ENCODE results near the gene PREPL.

Gene PREPL

DNA sequence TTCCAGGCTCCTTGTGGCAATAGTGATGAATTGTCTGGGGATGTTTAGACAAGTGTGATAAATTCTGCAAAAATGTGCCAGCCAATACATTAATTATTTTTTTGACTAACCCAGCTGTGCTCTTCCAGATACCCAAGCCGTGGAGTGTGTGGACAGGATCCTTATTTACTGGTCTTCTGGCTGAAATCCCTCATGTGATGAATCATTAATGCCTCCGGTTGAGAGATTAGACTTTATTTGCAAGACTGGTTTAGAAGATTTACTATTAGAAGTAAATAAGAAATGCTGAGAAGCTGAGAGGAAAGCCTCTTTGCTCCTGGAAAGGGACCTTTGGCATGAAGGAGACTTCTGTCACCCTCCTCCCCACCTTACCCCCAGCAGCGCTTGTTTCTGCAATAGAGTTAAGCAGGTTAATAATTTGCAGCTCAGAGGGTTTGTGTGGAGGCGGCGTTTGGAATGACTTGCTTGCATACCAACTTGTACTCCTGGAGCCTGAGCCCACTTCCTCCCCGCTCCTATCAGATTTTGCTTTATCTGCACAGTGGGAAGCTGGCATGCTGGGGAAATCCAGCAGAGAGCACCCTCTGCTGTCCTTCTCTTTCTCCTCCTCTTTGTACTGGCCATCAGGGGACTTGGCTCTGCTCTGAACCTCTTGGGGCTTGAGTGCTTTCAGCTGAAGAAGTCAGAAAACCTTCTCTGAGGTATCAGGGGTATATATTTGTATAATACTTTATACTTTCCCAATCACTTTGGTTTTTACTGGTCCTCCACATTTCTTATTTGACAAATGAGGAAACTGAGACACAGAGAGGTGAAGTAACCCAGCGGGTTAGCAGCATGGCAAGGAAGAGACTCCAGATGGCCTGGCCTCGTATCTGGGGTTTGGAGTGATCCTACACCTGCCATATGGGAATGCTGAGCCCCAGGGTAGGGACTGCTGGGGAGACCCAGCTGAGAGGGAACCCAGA lies 69.7 kb downstream of the PREPL start:
- Histone ChIP-seq H3K36me3 (ENCODE audit: insufficient read depth, low read length) (no peaks in the 10 kb centered on the region), H3K4me2 (ENCODE audit: low read length) (peak overlapping the region; percentile 75), H3K4me3 (ENCODE audit: low read length) (peak overlapping the region; percentile 43), H3K9me3 (replicated peaks; ENCODE audit: low read length) (no peaks in the 10 kb centered on the region), H3K4me1 (ENCODE audit: control insufficient read depth, insufficient read depth, low read length) (peaks cover 25% of the 10 kb centered on the region), H3K9ac (ENCODE audit: low read depth, low read length) (peak overlapping the region; percentile 50), H3K27me3 (ENCODE audit: control insufficient read depth, insufficient read depth, low read length) (no peaks in the 10 kb centered on the region)

DNA sequence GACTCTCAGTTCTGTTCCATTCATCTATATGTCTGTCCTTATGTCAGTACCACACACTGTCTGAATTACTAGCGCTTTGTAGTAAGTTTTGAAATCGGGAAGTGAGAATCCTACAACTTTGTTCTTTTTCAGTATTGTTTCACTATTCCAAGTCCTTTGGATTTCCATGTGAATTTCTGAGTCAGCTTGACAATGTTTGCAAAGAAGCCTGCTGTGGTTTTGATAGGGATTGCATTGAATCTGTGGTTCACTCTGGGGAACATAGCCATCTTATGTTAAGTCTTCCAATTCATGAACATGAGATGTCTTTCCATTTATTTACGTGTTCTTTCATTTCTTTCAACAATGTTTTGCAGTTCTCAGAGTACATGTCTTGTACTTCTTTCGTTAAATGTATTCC lies 71.0 kb downstream of the PREPL start:
- no peak overlapping the region for H3K4me2 ChIP-seq (ENCODE audit: low read length)
- H3K27me3 ChIP-seq (ENCODE audit: control insufficient read depth, insufficient read depth, low read length) = no peaks in the 10 kb centered on the region
- no peaks in the 10 kb centered on the region for H3K9me3 ChIP-seq (replicated peaks; ENCODE audit: low read length)
- peaks cover 25% of the 10 kb centered on the region for H3K4me1 ChIP-seq (ENCODE audit: control insufficient read depth, insufficient read depth, low read length)
- H3K4me3 ChIP-seq (ENCODE audit: low read length) = no peak overlapping the region
- H3K9ac ChIP-seq (ENCODE audit: low read depth, low read length) = no peak overlapping the region
- no peaks in the 10 kb centered on the region for H3K36me3 ChIP-seq (ENCODE audit: insufficient read depth, low read length)

DNA sequence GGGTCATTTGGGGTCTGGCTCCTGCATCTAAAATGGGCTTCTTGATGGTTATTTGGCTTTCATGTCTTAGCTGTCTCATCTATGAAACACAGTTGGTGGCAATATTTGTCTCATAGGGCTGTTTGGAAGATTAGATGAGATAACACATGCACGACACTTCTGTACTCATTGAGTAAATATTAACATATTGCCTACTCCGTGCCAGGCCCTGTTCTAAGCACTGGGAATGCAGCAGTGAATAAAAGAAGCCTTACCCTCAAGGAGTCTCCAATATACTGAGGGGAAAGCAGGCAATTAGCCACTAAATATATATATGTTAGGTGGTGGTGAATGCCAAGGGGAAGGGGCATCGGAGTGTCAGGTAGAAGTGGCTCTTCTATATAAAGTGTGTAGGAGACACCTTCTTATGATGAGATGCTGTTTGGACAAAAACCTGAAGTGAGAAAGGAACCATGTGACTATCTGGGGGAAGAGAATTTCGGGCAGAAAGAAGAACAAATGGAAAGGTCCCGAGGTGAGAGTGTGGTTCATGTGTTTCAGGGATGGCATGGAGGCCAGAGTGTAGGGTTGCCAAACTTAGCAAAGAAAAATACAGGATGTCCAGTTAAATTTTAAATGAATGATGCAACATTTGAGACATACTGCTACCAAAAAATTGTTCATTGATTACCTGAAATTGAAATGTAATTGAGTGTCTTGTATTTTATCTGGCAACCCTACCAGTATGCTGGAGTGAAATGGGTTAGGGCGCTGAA lies 74.2 kb downstream of the PREPL start:
- Histone ChIP-seq H3K4me2 (ENCODE audit: low read length) (no peak overlapping the region), H3K27me3 (ENCODE audit: control insufficient read depth, insufficient read depth, low read length) (no peaks in the 10 kb centered on the region), H3K9ac (ENCODE audit: low read depth, low read length) (no peak overlapping the region), H3K9me3 (replicated peaks; ENCODE audit: low read length) (no peaks in the 10 kb centered on the region), H3K36me3 (ENCODE audit: insufficient read depth, low read length) (no peaks in the 10 kb centered on the region), H3K4me3 (ENCODE audit: low read length) (no peak overlapping the region), H3K4me1 (ENCODE audit: control insufficient read depth, insufficient read depth, low read length) (peaks cover 20% of the 10 kb centered on the region)

DNA sequence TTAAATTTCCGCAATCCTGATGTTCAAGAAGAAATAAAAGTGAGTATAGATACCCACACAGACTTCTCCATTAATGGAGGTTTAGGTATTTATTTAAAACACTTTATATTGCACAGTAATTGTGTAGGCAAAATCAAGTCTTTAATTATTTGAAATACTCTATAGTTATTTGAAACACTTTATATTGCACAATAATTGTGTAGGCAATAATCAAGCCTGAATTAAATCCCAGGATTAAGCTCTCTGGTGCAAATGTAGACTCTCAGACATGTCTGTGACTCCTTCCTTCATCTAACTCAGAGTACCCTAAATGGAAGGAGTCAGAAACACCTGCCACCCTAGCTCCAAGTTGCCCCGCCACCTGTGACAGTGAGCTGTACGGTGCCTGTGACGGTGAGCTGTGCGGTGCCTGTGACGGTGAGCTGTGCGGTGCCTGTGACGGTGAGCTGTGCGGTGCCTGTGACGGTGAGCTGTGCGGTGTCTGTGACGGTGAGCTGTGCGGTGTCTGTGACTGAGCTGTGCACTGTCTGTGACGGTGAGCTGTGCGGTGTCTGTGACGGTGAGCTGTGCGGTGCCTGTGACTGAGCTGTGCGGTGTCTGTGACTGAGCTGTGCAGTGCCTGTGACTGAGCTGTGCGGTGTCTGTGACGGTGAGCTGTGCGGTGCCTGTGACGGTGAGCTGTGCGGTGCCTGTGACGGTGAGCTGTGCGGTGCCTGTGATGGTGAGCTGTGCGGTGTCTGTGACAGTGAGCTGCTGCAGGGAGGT lies 75.0 kb downstream of the PREPL start:
- Histone ChIP-seq H3K9ac (ENCODE audit: low read depth, low read length) (no peak overlapping the region), H3K27me3 (ENCODE audit: control insufficient read depth, insufficient read depth, low read length) (no peaks in the 10 kb centered on the region), H3K4me2 (ENCODE audit: low read length) (no peak overlapping the region), H3K4me3 (ENCODE audit: low read length) (no peak overlapping the region), H3K4me1 (ENCODE audit: control insufficient read depth, insufficient read depth, low read length) (peaks cover 12% of the 10 kb centered on the region), H3K9me3 (replicated peaks; ENCODE audit: low read length) (no peaks in the 10 kb centered on the region), H3K36me3 (ENCODE audit: insufficient read depth, low read length) (no peaks in the 10 kb centered on the region)

DNA sequence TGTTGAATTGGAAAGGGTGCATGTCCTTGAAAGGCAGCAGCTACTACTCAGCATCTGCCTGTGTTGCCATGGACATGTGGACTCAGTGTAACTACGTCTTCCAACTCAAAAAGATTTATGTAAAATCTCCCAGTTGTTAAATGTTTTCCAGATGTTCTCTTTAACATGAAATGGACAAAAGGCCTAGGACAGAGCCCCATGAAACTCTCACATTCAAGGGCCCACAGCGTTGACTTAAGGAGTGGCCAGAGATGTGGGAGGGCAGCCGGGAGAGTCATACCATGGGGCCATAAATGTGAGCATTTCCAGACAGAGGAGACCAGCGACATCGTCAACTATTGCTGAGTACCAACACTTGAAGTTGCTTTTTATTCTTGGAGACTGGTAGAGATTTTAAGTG lies 76.1 kb downstream of the PREPL start:
- no peaks in the 10 kb centered on the region for H3K9me3 ChIP-seq (replicated peaks; ENCODE audit: low read length)
- peaks cover 2% of the 10 kb centered on the region for H3K4me1 ChIP-seq (ENCODE audit: control insufficient read depth, insufficient read depth, low read length)
- no peak overlapping the region for H3K4me3 ChIP-seq (ENCODE audit: low read length)
- H3K36me3 ChIP-seq (ENCODE audit: insufficient read depth, low read length) = no peaks in the 10 kb centered on the region
- H3K27me3 ChIP-seq (ENCODE audit: control insufficient read depth, insufficient read depth, low read length) = no peaks in the 10 kb centered on the region
- H3K4me2 ChIP-seq (ENCODE audit: low read length) = no peak overlapping the region
- H3K9ac ChIP-seq (ENCODE audit: low read depth, low read length) = no peak overlapping the region

DNA sequence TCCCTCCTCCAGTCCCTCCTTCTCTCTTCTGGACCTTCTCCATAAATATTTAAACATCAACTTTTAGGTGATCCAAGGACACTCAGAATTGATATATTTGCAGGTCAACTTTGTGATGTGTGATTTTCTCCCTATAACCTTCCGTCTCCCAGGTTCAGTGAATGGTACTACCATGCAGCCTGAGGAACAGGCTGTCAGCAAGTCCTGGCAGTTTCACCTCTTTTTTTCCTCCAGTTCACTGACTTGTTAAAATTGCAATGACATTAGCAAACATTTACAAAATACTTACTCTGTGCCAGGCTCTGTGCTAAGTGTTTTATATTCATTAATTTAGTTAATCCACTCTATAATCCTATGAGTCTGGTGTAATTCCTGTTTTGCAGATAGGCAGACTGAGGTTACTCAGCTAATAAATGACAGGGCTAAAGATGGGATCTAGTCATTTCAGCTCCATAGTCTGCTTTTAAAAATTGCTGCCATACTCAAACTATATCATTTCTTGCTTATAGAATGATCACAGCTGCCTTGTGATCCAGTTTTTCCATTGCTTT lies 78.1 kb downstream of the PREPL start:
- Histone ChIP-seq H3K4me2 (ENCODE audit: low read length) (no peak overlapping the region), H3K9me3 (replicated peaks; ENCODE audit: low read length) (no peaks in the 10 kb centered on the region), H3K4me3 (ENCODE audit: low read length) (no peak overlapping the region), H3K36me3 (ENCODE audit: insufficient read depth, low read length) (no peaks in the 10 kb centered on the region), H3K9ac (ENCODE audit: low read depth, low read length) (no peak overlapping the region), H3K27me3 (ENCODE audit: control insufficient read depth, insufficient read depth, low read length) (no peaks in the 10 kb centered on the region), H3K4me1 (ENCODE audit: control insufficient read depth, insufficient read depth, low read length) (no peaks in the 10 kb centered on the region)

DNA sequence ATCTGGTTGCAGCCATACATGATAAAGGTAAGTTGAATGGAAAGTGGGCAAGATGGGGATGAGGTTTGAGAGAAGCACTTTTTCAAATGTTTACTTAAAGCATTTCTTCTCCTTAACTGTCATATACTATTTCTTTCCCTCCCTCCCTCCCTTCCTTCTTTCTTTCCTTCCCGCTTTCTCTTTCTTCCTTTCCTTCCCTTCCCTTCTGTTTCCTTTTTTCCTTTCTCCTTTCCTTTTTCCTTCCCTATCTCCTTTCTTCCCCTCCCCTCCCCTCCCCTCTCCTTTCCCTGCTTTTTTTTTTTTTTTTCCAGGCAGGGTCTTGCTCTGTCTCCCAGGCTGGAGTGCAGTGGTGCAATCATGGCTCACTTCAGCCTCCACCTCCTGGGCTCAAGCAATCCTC lies 80.4 kb downstream of the PREPL start:
- no peaks in the 10 kb centered on the region for H3K27me3 ChIP-seq (ENCODE audit: control insufficient read depth, insufficient read depth, low read length)
- H3K36me3 ChIP-seq (ENCODE audit: insufficient read depth, low read length) = no peaks in the 10 kb centered on the region
- H3K4me2 ChIP-seq (ENCODE audit: low read length) = no peak overlapping the region
- no peak overlapping the region for H3K9ac ChIP-seq (ENCODE audit: low read depth, low read length)
- no peaks in the 10 kb centered on the region for H3K9me3 ChIP-seq (replicated peaks; ENCODE audit: low read length)
- H3K4me3 ChIP-seq (ENCODE audit: low read length) = no peak overlapping the region
- peaks cover 6% of the 10 kb centered on the region for H3K4me1 ChIP-seq (ENCODE audit: control insufficient read depth, insufficient read depth, low read length)

DNA sequence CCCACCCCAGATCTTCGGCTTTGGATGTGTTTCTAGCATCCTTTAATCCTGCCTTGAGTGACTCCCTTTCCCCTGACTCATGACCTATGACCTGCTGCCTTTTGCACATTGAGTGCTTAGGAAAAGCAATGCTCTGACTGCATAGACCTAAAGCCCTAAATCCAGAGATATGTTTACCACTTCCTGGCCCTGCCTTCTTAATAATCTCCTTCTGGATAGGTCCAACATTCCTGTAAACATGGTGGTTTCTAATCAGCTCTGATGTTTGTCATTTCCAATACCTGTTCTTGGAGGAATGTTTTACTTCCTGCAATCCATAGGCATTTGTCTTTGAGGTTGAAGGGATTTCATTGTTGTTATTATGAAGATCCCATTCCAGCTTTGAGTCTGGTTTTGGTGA lies 83.8 kb downstream of the PREPL start:
- H3K27me3 ChIP-seq (ENCODE audit: control insufficient read depth, insufficient read depth, low read length) = no peaks in the 10 kb centered on the region
- no peaks in the 10 kb centered on the region for H3K36me3 ChIP-seq (ENCODE audit: insufficient read depth, low read length)
- peaks cover 11% of the 10 kb centered on the region for H3K4me1 ChIP-seq (ENCODE audit: control insufficient read depth, insufficient read depth, low read length)
- H3K4me3 ChIP-seq (ENCODE audit: low read length) = no peak overlapping the region
- H3K9me3 ChIP-seq (replicated peaks; ENCODE audit: low read length) = no peaks in the 10 kb centered on the region
- H3K9ac ChIP-seq (ENCODE audit: low read depth, low read length) = no peak overlapping the region
- no peak overlapping the region for H3K4me2 ChIP-seq (ENCODE audit: low read length)

DNA sequence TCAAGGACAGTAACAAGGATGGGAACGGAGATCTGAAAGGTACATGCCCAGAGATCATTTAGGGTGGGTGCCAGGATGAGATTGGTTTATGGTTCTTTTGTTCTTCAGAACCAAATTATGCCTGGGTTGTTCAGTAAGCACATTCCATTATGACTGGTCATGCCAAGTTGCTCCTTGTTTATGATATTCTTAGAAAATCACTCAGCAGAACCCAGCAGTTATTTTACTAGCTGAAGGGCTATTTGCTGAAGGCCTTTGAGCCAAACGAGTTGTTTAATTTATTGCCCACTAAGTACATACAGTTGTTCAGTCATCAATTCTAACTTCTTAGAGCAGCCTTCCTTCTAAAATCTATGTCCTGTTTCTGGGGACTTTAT lies 85.4 kb downstream of the PREPL start:
- H3K4me1 ChIP-seq (ENCODE audit: control insufficient read depth, insufficient read depth, low read length) = peaks cover 11% of the 10 kb centered on the region
- H3K9me3 ChIP-seq (replicated peaks; ENCODE audit: low read length) = no peaks in the 10 kb centered on the region
- H3K36me3 ChIP-seq (ENCODE audit: insufficient read depth, low read length) = no peaks in the 10 kb centered on the region
- no peak overlapping the region for H3K9ac ChIP-seq (ENCODE audit: low read depth, low read length)
- no peak overlapping the region for H3K4me3 ChIP-seq (ENCODE audit: low read length)
- peak overlapping the region; percentile 30 for H3K4me2 ChIP-seq (ENCODE audit: low read length)
- no peaks in the 10 kb centered on the region for H3K27me3 ChIP-seq (ENCODE audit: control insufficient read depth, insufficient read depth, low read length)

DNA sequence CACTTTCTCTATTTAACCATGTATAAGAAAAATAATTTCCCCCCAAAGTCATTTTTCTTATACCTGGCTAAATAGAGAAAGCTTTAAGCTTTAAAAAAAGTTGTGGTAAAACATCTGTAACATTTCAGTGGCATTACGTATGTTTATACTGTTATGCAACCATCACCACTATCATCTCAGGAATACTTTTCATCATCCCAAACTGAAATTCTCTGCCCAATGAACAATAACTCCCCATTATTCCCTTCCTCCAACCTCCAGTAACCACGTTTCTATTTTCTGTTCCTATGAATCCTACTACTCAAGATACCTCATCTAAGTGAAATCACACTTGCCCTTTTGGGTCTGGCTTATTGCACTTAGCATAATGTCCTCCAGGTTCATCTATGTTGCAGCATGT lies 87.7 kb downstream of the PREPL start:
- Histone ChIP-seq H3K27me3 (ENCODE audit: control insufficient read depth, insufficient read depth, low read length) (no peaks in the 10 kb centered on the region), H3K9ac (ENCODE audit: low read depth, low read length) (no peak overlapping the region), H3K4me2 (ENCODE audit: low read length) (no peak overlapping the region), H3K36me3 (ENCODE audit: insufficient read depth, low read length) (no peaks in the 10 kb centered on the region), H3K4me3 (ENCODE audit: low read length) (no peak overlapping the region), H3K4me1 (ENCODE audit: control insufficient read depth, insufficient read depth, low read length) (peaks cover 12% of the 10 kb centered on the region), H3K9me3 (replicated peaks; ENCODE audit: low read length) (no peaks in the 10 kb centered on the region)

DNA sequence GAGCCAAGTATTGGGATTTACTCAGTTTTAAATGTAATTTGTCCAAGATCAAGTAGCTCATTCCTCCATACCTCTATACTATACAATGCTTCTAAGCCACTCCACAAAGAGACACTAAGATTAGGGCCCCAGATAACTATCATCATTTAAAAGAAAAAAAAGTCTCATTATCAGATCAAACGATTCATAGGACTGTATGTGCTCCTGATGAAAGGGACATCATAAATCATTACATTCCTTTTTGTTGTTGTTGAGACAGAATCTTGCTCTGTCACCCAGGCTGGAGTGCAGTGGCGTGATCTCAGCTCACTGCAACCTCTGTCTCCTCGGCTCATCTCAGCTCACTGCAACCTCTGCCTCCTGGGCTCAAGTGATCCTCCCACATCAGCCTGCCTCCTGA lies 88.2 kb downstream of the PREPL start:
- no peaks in the 10 kb centered on the region for H3K9me3 ChIP-seq (replicated peaks; ENCODE audit: low read length)
- H3K36me3 ChIP-seq (ENCODE audit: insufficient read depth, low read length) = no peaks in the 10 kb centered on the region
- no peak overlapping the region for H3K4me3 ChIP-seq (ENCODE audit: low read length)
- no peaks in the 10 kb centered on the region for H3K27me3 ChIP-seq (ENCODE audit: control insufficient read depth, insufficient read depth, low read length)
- H3K4me1 ChIP-seq (ENCODE audit: control insufficient read depth, insufficient read depth, low read length) = peaks cover 18% of the 10 kb centered on the region
- H3K9ac ChIP-seq (ENCODE audit: low read depth, low read length) = no peak overlapping the region
- H3K4me2 ChIP-seq (ENCODE audit: low read length) = no peak overlapping the region
